ENCODE results near the gene RNU1-1.

The RNU1-1 gene

GRCh38 chr1:16464917-16465625, 49.0 kb downstream of the RNU1-1 start:
- TF ChIP-seq, protein P1, sequence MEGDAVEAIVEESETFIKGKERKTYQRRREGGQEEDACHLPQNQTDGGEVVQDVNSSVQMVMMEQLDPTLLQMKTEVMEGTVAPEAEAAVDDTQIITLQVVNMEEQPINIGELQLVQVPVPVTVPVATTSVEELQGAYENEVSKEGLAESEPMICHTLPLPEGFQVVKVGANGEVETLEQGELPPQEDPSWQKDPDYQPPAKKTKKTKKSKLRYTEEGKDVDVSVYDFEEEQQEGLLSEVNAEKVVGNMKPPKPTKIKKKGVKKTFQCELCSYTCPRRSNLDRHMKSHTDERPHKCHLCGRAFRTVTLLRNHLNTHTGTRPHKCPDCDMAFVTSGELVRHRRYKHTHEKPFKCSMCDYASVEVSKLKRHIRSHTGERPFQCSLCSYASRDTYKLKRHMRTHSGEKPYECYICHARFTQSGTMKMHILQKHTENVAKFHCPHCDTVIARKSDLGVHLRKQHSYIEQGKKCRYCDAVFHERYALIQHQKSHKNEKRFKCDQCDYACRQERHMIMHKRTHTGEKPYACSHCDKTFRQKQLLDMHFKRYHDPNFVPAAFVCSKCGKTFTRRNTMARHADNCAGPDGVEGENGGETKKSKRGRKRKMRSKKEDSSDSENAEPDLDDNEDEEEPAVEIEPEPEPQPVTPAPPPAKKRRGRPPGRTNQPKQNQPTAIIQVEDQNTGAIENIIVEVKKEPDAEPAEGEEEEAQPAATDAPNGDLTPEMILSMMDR (conservative IDR thresholded peaks at IDR 0.05; ENCODE audit: low read length): no peak
- H3K4me3 ChIP-seq (ENCODE audit: low read length): no peak overlapping the region
- peak; percentile 58 for DNase-seq (ENCODE audit: low read depth)
